HUES48 (cell line): ENCODE data around the gene SMIM30.
"Not testable (repeated sequence)": the region's sequence is repeated elsewhere in the genome, so short reads cannot be mapped to it uniquely, and the experiment has no call there.

Experiments
- H3K27ac ChIP-seq: one replicate; pipeline ENCODE4 v1.7.0; 2013; ENCODE audit warnings: low read depth, low read length, inconsistent platforms
- H3K27me3 ChIP-seq: 2 replicates; pipeline ENCODE4 v1.6.1; 2013; ENCODE audit warnings: mild to moderate bottlenecking, low read length; ENCODE audit not compliant: control insufficient read depth, insufficient read depth
- H3K36me3 ChIP-seq: 2 replicates; pipeline ENCODE4 v1.6.1; 2013; ENCODE audit warnings: low read length; ENCODE audit not compliant: control insufficient read depth, insufficient read depth
- H3K4me1 ChIP-seq: 2 replicates; pipeline ENCODE4 v1.6.1; 2013; ENCODE audit warnings: mild to moderate bottlenecking, low read length; ENCODE audit not compliant: control insufficient read depth, insufficient read depth
- H3K4me3 ChIP-seq: 2 replicates; pipeline ENCODE4 v1.5.1; 2013; ENCODE audit warnings: mild to moderate bottlenecking, low read depth, low read length
- H3K9ac ChIP-seq: 2 replicates; pipeline ENCODE4 v1.6.1; 2013; ENCODE audit warnings: mild to moderate bottlenecking, low read depth, low read length, moderate library complexity
- H3K9me3 ChIP-seq: 2 replicates; pipeline ENCODE4 v1.6.1; 2013; ENCODE audit warnings: low read length; ENCODE audit not compliant: control insufficient read depth, insufficient read depth

The SMIM30 gene

DNA sequence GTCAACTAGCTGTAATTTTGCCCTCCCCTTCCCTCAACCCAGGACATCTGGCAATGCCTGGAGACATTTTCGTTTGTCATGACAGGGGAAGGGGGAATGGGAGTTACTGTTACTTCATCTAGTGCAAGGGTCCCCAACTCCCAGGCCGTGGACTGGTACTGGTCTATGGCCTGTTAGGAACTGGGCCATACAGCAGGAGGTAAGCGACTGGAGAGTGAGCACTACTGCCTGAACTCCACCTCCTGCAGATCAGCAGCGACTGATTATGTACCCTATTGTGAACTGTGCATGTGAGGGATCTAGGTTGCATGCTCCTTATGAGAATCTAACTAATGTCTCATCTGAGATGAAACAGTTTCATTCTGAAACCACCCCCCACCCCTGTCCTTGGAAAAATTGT lies 22.6 kb upstream of the SMIM30 start:
- H3K27me3 ChIP-seq = no peaks in the 10 kb centered on the region
- H3K36me3 ChIP-seq = no peaks in the 10 kb centered on the region
- H3K4me1 ChIP-seq = peaks cover 7% of the 10 kb centered on the region
- no peak overlapping the region for H3K27ac ChIP-seq
- H3K9me3 ChIP-seq = no peaks in the 10 kb centered on the region
- no peak overlapping the region for H3K4me3 ChIP-seq
- H3K9ac ChIP-seq = no peak overlapping the region

- H3K9me3 ChIP-seq = no peaks in the 10 kb centered on the region
- no peaks in the 10 kb centered on the region for H3K27me3 ChIP-seq
- H3K27ac ChIP-seq = no peak overlapping the region
- no peaks in the 10 kb centered on the region for H3K4me1 ChIP-seq
- H3K36me3 ChIP-seq = no peaks in the 10 kb centered on the region
- no peak overlapping the region for H3K9ac ChIP-seq
- no peak overlapping the region for H3K4me3 ChIP-seq
These were observed 18.9 kb upstream of the SMIM30 start for GRCh38 chr7:113137241-113137640.

DNA sequence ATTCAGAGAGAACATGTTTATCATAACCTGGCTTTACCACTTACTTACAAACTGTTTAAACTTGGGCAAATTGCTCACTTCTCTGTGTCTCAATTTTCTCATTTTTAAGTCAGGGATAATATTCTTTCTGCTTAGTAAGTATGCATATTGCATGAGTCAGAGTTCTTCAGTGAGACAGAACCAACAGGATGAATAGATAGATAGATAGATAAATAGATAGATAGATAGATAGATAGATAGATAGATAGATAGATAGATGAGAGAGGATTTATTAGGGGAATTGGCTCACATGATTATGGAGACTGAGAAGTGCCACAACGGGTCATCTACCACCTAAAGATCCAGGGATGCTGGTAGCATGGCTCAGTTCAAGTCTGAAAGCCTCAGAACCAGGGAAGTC lies 15.7 kb upstream of the SMIM30 start:
- H3K27me3 ChIP-seq = no peaks in the 10 kb centered on the region
- H3K9me3 ChIP-seq = no peaks in the 10 kb centered on the region
- no peak overlapping the region for H3K27ac ChIP-seq
- H3K4me3 ChIP-seq = no peak overlapping the region
- H3K36me3 ChIP-seq = no peaks in the 10 kb centered on the region
- H3K9ac ChIP-seq = no peak overlapping the region
- no peaks in the 10 kb centered on the region for H3K4me1 ChIP-seq

DNA sequence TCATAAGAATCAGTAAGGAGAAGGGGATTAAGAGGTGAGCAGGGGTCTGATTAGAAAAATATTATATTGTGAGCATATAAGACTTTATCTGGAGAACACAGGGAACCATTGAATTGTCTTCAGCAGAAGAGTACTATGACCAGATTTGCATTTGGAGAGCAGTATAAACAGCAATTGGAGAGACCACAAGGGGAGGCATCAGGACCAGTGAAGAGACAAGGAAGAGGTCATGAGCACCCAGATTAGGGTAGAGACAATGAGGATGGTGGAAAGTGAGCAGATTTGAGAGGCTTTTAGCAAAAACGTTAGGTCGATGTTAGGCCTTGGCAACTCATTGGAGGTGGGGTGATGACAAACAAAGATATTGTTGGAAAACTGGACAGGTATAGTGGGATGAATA lies 13.0 kb upstream of the SMIM30 start:
- H3K4me3 ChIP-seq = no peak overlapping the region
- no peaks in the 10 kb centered on the region for H3K36me3 ChIP-seq
- no peaks in the 10 kb centered on the region for H3K9me3 ChIP-seq
- H3K4me1 ChIP-seq = no peaks in the 10 kb centered on the region
- H3K27me3 ChIP-seq = no peaks in the 10 kb centered on the region
- no peak overlapping the region for H3K9ac ChIP-seq
- H3K27ac ChIP-seq = no peak overlapping the region

- no peaks in the 10 kb centered on the region for H3K4me1 ChIP-seq
- no peak overlapping the region for H3K27ac ChIP-seq
- H3K4me3 ChIP-seq = no peak overlapping the region
- H3K9me3 ChIP-seq = no peaks in the 10 kb centered on the region
- no peaks in the 10 kb centered on the region for H3K27me3 ChIP-seq
- no peaks in the 10 kb centered on the region for H3K36me3 ChIP-seq
- no peak overlapping the region for H3K9ac ChIP-seq
These were observed 9.7 kb upstream of the SMIM30 start for GRCh38 chr7:113128031-113128430.

GRCh38 chr7:113125728-113126127 lies 7.4 kb upstream of the SMIM30 start:
- H3K27me3 ChIP-seq = no peaks in the 10 kb centered on the region; the same call in 1 of the 2 replicates
- no peak overlapping the region for H3K4me3 ChIP-seq
- no peaks in the 10 kb centered on the region for H3K9me3 ChIP-seq
- no peaks in the 10 kb centered on the region for H3K4me1 ChIP-seq
- H3K9ac ChIP-seq = no peak overlapping the region
- H3K36me3 ChIP-seq = no peaks in the 10 kb centered on the region
- H3K27ac ChIP-seq = no peak overlapping the region

GRCh38 chr7:113122744-113123143 lies 4.4 kb upstream of the SMIM30 start:
- no peak overlapping the region for H3K4me3 ChIP-seq
- peaks cover under 1% of the 10 kb centered on the region; the same call in 1 of the 2 replicates for H3K4me1 ChIP-seq

DNA sequence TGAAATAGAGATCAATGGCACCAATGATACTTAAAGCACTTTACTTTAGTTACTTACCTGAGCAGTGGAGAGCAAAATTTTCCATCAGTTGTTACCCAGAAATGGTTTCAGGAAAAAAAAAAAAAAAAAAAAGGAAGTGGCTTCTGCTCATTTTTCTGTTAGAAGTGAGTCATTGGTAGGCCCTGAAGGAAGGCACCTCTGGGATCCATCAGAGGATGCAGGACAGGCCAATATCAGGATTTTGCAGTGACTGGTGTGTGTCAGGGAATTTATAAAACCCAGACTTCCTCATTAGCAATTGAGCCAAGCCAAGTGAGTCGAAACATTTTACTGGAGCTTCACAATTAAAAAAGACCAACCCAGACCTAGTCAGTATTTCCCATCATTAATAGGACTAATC lies 2.3 kb upstream of the SMIM30 start:
- H3K4me3 ChIP-seq = no peak overlapping the region
- H3K27me3 ChIP-seq = no peaks in the 10 kb centered on the region; the same call in 1 of the 2 replicates

More at GRCh38 chr7:113122744-113123143, 4.4 kb upstream of the SMIM30 start:
- Histone ChIP-seq H3K27me3 (no peaks in the 10 kb centered on the region; the same call in 1 of the 2 replicates), H3K27ac (no peak overlapping the region), H3K36me3 (no peaks in the 10 kb centered on the region), H3K9ac (no peak overlapping the region), H3K9me3 (no peaks in the 10 kb centered on the region)

DNA sequence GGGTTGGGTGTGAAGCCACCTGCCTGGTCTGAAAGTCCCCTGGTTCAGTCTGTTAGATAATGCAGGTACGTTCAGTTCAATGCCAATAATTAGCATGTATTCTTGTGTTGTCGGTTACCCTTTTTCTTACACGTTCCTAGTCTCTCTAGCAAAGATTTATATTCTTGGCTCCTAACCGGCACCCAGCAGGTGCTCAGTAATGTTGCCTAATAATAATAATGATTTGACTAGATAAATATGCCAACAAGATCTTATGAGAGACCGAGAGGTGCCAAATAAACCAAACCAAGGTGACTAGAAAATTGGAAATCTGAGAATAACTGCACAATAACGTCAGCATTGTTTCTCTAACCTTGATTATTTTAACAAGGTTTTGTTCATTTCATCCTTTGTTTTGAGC lies 1.1 kb upstream of the SMIM30 start:
- H3K27ac ChIP-seq = no peak overlapping the region
- no peaks in the 10 kb centered on the region; the same call in 1 of the 2 replicates for H3K27me3 ChIP-seq
- peaks cover 7% of the 10 kb centered on the region for H3K4me1 ChIP-seq
- H3K9ac ChIP-seq = no peak overlapping the region
- peaks cover 18% of the 10 kb centered on the region for H3K36me3 ChIP-seq
- no peaks in the 10 kb centered on the region for H3K9me3 ChIP-seq
- H3K4me3 ChIP-seq = no peak overlapping the region

More for the DNA sequence above, 2.3 kb upstream of the SMIM30 start:
- Histone ChIP-seq H3K9me3 (no peaks in the 10 kb centered on the region), H3K36me3 (peaks cover 10% of the 10 kb centered on the region), H3K4me1 (peaks cover 7% of the 10 kb centered on the region), H3K27ac (no peak overlapping the region), H3K9ac (no peak overlapping the region)

- not testable (repeated sequence) for H3K9me3 ChIP-seq, H3K27me3 ChIP-seq, H3K9ac ChIP-seq, H3K4me1 ChIP-seq
- Histone ChIP-seq H3K27ac (peak overlapping the region; percentile 10), H3K4me3 (peak overlapping the region; percentile 84), H3K36me3 (peaks cover 25% of the 10 kb centered on the region)
These were observed 980 bp downstream of the SMIM30 start for GRCh38 chr7:113117374-113117774.

DNA sequence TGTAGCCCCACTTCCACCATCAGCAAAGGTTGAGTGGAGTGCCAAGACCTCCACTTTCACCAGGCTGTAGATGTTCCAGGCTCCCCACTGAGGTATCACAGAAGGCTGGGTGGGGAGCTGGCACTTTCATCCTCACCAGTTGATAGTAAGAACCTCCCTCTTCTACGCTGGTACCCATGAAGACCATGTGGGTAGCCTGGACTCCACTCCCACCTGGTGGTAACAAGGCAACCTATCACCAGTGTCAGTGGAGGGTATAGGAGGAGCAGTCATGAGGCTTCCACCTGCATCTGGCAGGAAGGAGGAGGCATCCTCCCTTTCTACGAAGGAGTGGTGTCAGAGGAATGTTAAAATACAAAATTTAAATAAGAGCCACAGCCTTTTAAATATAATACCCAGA lies 4.4 kb downstream of the SMIM30 start:
- Histone ChIP-seq H3K4me1 (peaks cover 7% of the 10 kb centered on the region), H3K9ac (no peak overlapping the region), H3K27ac (no peak overlapping the region), H3K27me3 (no peaks in the 10 kb centered on the region), H3K9me3 (no peaks in the 10 kb centered on the region), H3K4me3 (no peak overlapping the region), H3K36me3 (peaks cover 25% of the 10 kb centered on the region)

- no peaks in the 10 kb centered on the region for H3K9me3 ChIP-seq
- peaks cover 6% of the 10 kb centered on the region; the same call in 1 of the 2 replicates for H3K36me3 ChIP-seq
- H3K27ac ChIP-seq = no peak overlapping the region
- H3K4me1 ChIP-seq = no peaks in the 10 kb centered on the region
- no peaks in the 10 kb centered on the region for H3K27me3 ChIP-seq
- H3K4me3 ChIP-seq = no peak overlapping the region
- no peak overlapping the region for H3K9ac ChIP-seq
These were observed 8.6 kb downstream of the SMIM30 start for GRCh38 chr7:113109718-113110117.
